AG09309 (cell line): Measurements from ENCODE around the gene STK32B.

Source experiments
- DNase-seq: peaks from one replicate; pipeline ENCODE4 v3.0.0-alpha.2; 2010; ENCODE audit warnings: low read depth
- H3K4me3 ChIP-seq: 2 replicates; pipeline ENCODE4 v1.5.1; 2011; ENCODE audit warnings: mild to moderate bottlenecking, low read depth, low read length, moderate library complexity; ENCODE audit not compliant: control insufficient read depth
- TF ChIP-seq, protein P1 (sequence below): IDR thresholded peaks from 2 replicates; pipeline ENCODE4 v1.5.1; 2011; ENCODE audit warnings: mild to moderate bottlenecking, low read depth, low read length, inconsistent platforms; ENCODE audit not compliant: insufficient read depth, control insufficient read depth; ENCODE audit errors: missing control alignments

Gene STK32B

GRCh38 chr4:5218376-5219069, 167.2 kb downstream of the STK32B start:
- TF ChIP-seq, protein P1, sequence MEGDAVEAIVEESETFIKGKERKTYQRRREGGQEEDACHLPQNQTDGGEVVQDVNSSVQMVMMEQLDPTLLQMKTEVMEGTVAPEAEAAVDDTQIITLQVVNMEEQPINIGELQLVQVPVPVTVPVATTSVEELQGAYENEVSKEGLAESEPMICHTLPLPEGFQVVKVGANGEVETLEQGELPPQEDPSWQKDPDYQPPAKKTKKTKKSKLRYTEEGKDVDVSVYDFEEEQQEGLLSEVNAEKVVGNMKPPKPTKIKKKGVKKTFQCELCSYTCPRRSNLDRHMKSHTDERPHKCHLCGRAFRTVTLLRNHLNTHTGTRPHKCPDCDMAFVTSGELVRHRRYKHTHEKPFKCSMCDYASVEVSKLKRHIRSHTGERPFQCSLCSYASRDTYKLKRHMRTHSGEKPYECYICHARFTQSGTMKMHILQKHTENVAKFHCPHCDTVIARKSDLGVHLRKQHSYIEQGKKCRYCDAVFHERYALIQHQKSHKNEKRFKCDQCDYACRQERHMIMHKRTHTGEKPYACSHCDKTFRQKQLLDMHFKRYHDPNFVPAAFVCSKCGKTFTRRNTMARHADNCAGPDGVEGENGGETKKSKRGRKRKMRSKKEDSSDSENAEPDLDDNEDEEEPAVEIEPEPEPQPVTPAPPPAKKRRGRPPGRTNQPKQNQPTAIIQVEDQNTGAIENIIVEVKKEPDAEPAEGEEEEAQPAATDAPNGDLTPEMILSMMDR, result no peak
- H3K4me3 ChIP-seq, result no peak overlapping the region
- DNase-seq, result no peak

GRCh38 chr4:5220028-5220427, 168.7 kb downstream of the STK32B start:
- no peak overlapping the region for H3K4me3 ChIP-seq
- TF ChIP-seq, protein P1, result no peak
- no peak for DNase-seq

DNA sequence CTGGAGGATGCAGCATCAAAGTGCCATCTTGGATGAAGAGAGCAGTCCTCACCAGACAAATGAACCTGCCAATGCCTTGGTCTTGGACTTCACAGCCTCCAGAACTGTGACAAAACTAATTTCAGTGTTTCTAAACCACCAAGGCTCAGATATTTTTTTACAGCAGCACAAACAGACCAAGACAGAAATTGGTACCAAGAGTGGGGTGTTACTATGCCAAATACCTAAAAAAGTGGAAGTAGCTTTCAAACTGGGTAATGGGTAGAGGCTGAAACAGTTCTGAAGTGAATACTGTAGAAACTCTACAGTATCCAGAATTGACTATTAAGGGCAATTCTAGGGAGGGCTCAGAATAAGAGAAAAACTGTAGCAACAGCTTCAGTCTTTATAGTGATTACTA, 170.8 kb downstream of the STK32B start:
- no peak overlapping the region for H3K4me3 ChIP-seq
- TF ChIP-seq, protein P1, result no peak
- DNase-seq, result no peak

GRCh38 chr4:5222951-5223350, 171.7 kb downstream of the STK32B start:
- H3K4me3 ChIP-seq, result no peak overlapping the region
- TF ChIP-seq, protein P1, result no peak
- DNase-seq, result no peak

- H3K4me3 ChIP-seq, result no peak overlapping the region
- TF ChIP-seq, protein P1, result no peak
- DNase-seq, result no peak
Measured at GRCh38 chr4:5224340-5224739, 173.1 kb downstream of the STK32B start.

DNA sequence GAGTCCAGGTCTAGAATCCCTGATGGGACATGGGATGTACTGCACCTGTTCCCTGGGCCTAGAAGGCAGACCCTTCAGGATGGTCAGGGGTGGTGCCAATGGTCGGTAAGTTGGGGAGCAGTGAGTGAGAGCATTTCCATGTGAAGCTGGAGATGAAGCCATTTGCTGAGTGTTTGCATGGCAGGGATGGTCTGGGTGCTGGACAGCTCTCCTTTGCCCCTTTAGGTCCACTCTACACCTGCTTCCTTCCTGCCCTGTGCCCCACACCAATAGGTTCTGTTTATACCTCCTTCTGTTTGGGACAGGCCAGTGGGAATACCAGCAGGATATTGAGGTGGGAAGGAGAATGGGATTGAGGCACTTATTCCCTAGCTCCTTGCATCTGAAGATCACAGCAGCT, 181.3 kb downstream of the STK32B start:
- H3K4me3 ChIP-seq, result no peak overlapping the region
- DNase-seq, result no peak
- TF ChIP-seq, protein P1, result no peak
